Subcutaneous adipose tissue (tissue), 4 donors: ENCODE data around the gene NTN4. TPM values are rescaled to one million over a fixed set of nuclear protein-coding genes. Genes with fewer than 3 reads are reported as not detected.

Source experiments
- total RNA-seq, 4 donors: library from RNA; depleted of rRNA; stranded (reverse); fragments of >200 nt; gene quantifications; one replicate each; pipeline ENCODE4 v1.1.0, GENCODE V29; 2016
- TF ChIP-seq, protein P1 (sequence below): fragments of 450-650 bp; IDR thresholded peaks from one replicate; pipeline ENCODE4 v1.5.1; 2016; ENCODE audit warnings: low read depth, mild to moderate bottlenecking, control low read depth, antibody characterized with exemption, moderate library complexity

The NTN4 gene
- total RNA-seq, 4 donors from 2014 or later: 23.2 to 33.9 (median 31.2) TPM

DNA sequence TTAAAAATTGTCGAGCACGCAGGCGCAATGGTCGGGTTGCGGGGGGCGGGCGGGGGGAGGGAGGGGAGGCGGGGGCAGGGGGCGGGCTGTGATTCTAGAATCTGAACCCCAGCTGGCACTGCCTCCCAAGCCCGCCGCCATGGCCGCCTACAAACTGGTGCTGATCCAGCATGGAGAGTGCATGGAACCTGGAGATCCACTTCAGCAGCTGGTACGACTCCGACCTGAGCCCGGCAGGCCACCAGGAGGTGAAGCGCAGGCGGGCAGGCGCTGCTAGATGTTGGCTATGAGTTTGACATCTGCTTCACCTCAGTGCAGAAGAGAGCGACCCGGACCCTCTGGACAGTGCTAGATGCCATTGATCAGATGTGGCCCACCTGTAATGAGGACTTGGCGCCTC, 118.4 kb downstream of the NTN4 start:
- TF ChIP-seq, protein P1, sequence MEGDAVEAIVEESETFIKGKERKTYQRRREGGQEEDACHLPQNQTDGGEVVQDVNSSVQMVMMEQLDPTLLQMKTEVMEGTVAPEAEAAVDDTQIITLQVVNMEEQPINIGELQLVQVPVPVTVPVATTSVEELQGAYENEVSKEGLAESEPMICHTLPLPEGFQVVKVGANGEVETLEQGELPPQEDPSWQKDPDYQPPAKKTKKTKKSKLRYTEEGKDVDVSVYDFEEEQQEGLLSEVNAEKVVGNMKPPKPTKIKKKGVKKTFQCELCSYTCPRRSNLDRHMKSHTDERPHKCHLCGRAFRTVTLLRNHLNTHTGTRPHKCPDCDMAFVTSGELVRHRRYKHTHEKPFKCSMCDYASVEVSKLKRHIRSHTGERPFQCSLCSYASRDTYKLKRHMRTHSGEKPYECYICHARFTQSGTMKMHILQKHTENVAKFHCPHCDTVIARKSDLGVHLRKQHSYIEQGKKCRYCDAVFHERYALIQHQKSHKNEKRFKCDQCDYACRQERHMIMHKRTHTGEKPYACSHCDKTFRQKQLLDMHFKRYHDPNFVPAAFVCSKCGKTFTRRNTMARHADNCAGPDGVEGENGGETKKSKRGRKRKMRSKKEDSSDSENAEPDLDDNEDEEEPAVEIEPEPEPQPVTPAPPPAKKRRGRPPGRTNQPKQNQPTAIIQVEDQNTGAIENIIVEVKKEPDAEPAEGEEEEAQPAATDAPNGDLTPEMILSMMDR: no peak

DNA sequence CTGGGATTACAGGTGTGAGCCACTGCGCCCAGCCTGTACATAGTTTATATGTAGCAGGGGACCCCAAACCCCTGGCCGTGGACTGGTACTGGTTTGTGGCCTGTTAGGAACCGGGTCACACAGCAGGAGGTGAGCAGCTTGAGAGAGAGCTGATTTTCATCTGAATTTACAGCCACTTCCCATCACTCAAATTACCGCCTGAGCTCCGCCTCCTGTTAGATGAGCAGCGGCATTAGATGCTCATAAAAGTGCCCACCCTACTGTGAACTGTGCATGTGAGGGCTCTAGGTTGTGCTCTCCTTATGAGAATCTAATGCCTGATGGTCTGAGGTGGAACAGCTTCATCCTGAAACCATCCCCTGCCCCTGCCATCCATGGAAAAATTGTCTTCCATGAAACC, 119.3 kb downstream of the NTN4 start:
- TF ChIP-seq, protein P1: no peak

DNA sequence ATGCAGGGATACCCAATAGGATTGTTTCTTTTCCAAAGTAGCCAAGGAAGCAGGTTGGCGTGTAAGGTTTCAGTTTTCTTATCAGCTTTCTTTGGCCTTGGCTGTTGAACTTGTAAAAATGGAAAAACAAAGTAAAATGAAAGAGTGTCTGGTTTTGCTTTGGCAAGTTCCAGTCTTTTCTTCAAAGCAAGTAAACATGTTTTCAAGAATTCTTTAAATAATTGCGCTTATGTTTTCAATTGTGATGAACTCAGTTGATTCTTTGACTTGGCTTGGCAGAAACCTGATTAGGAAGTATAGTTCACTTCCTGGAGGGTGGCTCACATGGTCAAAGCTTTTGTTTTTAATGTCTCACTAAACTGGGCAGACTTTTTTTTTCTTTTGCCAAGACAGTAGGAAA, 127.0 kb downstream of the NTN4 start:
- TF ChIP-seq, protein P1: no peak

DNA sequence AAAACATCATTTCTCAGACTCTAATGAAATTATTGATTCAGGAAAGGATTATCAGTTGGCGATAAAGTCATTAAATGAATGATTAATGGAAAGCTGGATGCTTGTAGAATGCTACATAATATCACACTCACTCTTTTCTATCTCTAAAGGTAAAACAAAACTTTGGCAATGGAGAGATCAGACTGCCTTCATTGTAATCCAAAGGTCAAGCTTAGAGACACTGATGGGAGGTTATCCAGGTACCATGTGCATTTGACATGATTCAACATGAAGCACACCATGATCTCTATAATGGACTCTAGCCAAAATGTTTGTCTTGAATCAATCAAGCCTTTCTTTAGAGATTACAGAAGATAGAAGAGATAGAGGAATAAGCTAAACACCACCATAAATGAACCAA, 129.2 kb downstream of the NTN4 start:
- TF ChIP-seq, protein P1: no peak

DNA sequence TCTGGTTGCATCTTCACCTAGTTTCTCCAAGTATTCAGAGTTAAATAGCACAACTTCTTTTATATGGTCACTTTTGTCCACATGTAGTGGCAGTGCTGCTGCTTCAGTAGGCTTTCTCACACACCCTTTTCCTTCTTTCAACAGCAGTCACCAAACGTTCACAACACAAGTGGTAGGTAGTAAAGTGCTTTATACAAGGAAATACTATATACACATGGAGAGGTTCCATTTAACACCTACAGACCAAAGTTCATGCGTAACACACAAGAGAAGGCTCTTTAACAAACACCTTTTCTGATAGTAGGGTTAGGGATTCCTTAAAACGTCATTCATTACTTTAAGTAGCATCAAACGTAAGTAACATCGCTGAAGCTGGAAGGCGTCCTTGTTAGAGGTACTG, 132.2 kb downstream of the NTN4 start:
- TF ChIP-seq, protein P1: no peak

DNA sequence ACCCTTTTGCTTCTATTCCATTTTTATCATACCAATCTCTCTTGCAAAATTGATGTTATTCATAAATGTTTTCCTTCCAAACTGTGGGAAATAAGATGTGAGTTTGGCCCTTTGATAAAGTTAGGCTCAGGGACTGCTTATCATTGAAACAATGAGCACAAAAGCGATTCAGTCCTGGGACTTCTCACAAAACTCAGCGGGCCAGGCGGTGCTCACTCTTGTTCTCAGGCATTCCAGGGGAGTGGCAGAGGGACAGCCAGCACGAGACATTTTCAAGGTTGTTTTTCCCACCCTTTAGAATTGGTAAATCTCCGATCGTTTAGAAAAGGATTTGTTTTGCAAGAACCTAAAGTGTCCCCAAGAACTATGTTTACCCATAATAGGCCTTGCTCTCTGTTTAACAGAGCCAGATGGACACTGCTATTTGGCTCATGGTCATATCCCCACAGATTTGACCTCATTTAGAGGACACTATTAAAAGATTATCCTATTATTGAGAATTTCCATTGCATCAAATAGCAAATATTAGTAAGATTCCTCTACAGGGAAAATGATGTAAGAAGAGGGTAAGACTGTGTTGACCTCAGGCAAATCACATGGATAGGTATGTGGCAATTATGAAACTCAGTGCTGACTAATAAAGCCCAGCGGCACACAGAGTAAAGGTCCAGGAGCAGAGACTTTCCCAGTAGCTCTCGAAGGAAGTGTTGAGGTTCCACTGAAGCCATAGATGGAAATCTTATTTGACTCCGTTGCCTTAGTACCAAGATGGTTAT, 136.6 kb downstream of the NTN4 start:
- TF ChIP-seq, protein P1: no peak

DNA sequence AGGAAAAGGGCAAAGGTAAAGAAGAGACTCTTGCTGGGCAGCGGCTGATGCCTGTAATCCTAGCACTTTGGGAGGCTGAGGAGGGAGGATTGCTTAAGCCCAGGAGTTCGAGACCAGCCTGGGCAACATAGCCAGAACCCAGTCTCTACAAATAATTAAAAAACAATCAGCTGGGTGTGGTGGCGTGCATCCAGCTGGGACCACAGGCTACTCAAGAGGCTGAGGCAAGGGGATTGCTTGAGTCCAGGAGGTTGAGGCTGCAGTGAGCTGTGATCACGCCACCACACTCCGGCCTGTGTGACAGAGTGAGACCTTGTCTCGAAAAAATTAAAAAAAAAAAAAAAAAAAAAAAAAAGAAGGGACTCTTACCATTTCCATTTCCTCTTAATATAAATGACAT, 138.9 kb downstream of the NTN4 start:
- TF ChIP-seq, protein P1: no peak
